ENCODE measurements around the gene ZSWIM8. TPM values are rescaled to one million over a fixed set of nuclear protein-coding genes. Genes with fewer than 3 reads are reported as not detected.

The ZSWIM8 gene
- polyA plus RNA-seq, 3 donors = 7.8 to 150 (median 19.2) TPM

DNA sequence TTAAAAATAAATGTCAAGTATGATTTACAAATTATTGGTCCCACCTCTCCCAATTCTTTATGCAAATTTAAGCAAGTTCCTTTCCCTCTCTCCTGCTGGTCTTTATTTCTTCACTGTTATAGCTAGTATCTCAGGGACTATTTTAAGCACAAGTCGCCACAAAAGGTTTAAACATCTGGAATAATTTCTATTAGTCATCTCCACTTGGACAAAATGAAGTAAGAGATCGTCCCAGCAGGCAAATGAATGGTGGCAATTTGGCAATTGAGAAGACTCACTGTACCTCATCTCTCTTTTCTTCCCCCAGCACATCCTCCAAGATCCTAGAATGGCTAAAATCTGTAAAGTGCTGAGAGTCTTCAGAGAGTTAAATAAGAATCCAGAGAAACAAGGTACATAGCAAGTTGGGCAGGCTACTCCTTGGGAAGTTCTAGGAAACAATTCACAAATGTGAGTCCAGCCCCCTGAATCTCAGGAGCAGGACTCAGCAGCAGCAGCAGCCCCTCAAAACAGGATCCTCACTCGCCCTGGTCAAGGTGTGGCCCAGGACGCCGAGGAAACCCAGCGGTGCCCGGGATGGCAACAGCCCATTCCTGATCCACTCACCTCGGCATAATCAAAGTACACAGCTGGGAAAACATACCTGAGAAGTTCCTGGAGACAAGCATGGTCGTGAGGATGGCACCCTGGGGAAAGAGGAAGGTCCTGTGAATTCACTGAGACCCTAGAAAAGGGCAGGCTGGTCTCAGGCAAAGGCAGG lies 56.3 kb downstream of the ZSWIM8 start:
- Histone ChIP-seq H3K4me2 (replicated peaks; ENCODE audit: extremely low read depth, low read length, poor library complexity, severe bottlenecking) (no peak overlapping the region), H3K27me3 (ENCODE audit: control insufficient read depth in 2 of 2, insufficient read depth in 2 of 2, low read length in 2 of 2) (no peaks in the 10 kb centered on the region), H4K20me1 (ENCODE audit: insufficient read depth, low read length) (peaks cover 6% of the 10 kb centered on the region), H3K27ac (ENCODE audit: low read depth in 1 of 2, low read length in 2 of 2) (peak overlapping the region in 1 of 2 donors; percentile 30), H3K79me2 (ENCODE audit: insufficient read depth, low read length) (no peaks in the 10 kb centered on the region), H2AFZ (ENCODE audit: insufficient read depth, low read depth, low read length, poor library complexity, severe bottlenecking) (no peak overlapping the region), H3K4me3 (replicated peaks in 1 of 3; ENCODE audit: low read depth in 2 of 3, low read length in 3 of 3) (no peak overlapping the region), H3K9me3 (replicated peaks in 1 of 2; ENCODE audit: control insufficient read depth in 1 of 2, insufficient read depth in 1 of 2, low read length in 2 of 2) (no peaks in the 10 kb centered on the region), H3K4me1 (ENCODE audit: control insufficient read depth in 1 of 2, insufficient read depth in 2 of 2, low read length in 2 of 2) (peaks cover 9 to 14% of the 10 kb centered on the region in 2 donors), H3K36me3 (replicated peaks in 1 of 2; ENCODE audit: control insufficient read depth in 1 of 2, insufficient read depth in 2 of 2, low read length in 2 of 2) (peaks cover 74 to 84% of the 10 kb centered on the region in 2 donors), H3K9ac (ENCODE audit: insufficient read depth, low read length, poor library complexity, severe bottlenecking) (peak overlapping the region; percentile 2)
- intact Hi-C loops (cut with micrococcal nuclease) = loop anchor here in 1 of 2 donors (10.0 kb wide), 1 partner anchor 243 kb away; no protein-coding TSS in a partner anchor
- Mint-ChIP-seq H3K27ac (peak overlapping the region in 3 of 7 donors; percentile 15 to 77 (median 46)), H3K4me3 (no peak overlapping the region), H3K4me1 (peaks cover 13% of the 10 kb centered on the region), H3K36me3 (peaks cover 73 to 87% of the 10 kb centered on the region in 2 donors), H3K9me3 (no peaks in the 10 kb centered on the region), H3K27me3 (ENCODE audit: low read depth in 3 of 3) (no peaks in the 10 kb centered on the region)
- WGBS (ENCODE audit: insufficient coverage) = 98% methylated on average over 7 of the region's 9 CpGs
- TF ChIP-seq, protein P1, sequence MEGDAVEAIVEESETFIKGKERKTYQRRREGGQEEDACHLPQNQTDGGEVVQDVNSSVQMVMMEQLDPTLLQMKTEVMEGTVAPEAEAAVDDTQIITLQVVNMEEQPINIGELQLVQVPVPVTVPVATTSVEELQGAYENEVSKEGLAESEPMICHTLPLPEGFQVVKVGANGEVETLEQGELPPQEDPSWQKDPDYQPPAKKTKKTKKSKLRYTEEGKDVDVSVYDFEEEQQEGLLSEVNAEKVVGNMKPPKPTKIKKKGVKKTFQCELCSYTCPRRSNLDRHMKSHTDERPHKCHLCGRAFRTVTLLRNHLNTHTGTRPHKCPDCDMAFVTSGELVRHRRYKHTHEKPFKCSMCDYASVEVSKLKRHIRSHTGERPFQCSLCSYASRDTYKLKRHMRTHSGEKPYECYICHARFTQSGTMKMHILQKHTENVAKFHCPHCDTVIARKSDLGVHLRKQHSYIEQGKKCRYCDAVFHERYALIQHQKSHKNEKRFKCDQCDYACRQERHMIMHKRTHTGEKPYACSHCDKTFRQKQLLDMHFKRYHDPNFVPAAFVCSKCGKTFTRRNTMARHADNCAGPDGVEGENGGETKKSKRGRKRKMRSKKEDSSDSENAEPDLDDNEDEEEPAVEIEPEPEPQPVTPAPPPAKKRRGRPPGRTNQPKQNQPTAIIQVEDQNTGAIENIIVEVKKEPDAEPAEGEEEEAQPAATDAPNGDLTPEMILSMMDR (IDR thresholded peaks at IDR 0.05) = no peak
- no peak for DNase-seq

DNA sequence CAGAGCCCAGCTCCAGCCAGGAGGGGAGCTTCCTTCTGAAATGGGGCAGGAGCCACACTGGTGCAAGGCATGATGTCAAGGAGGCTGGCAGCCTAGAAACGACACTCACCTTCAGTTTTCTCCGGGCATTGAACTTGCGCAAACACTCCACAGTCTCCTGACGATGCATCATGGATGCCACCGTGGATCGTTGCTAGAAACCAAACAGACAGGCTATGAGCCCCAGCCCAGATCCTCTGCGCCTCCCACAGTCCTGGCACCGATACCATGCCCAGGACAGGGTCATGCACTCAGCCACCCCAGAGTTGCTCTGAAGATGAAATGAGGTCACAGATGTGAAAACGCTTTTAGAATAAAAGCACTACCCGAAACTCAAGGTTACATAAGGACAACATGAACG lies 56.9 kb downstream of the ZSWIM8 start:
- Histone ChIP-seq H3K79me2 (ENCODE audit: insufficient read depth, low read length) (no peaks in the 10 kb centered on the region), H3K9me3 (replicated peaks in 1 of 2; ENCODE audit: control insufficient read depth in 1 of 2, insufficient read depth in 1 of 2, low read length in 2 of 2) (no peaks in the 10 kb centered on the region), H3K4me2 (replicated peaks; ENCODE audit: extremely low read depth, low read length, poor library complexity, severe bottlenecking) (no peak overlapping the region), H3K4me1 (ENCODE audit: control insufficient read depth in 1 of 2, insufficient read depth in 2 of 2, low read length in 2 of 2) (peaks cover 9 to 14% of the 10 kb centered on the region in 2 donors), H3K27ac (ENCODE audit: low read depth in 1 of 2, low read length in 2 of 2) (peak overlapping the region; percentile 8 to 66), H3K36me3 (replicated peaks in 1 of 2; ENCODE audit: control insufficient read depth in 1 of 2, insufficient read depth in 2 of 2, low read length in 2 of 2) (peaks cover 74 to 84% of the 10 kb centered on the region in 2 donors), H2AFZ (ENCODE audit: insufficient read depth, low read depth, low read length, poor library complexity, severe bottlenecking) (no peak overlapping the region), H3K27me3 (ENCODE audit: control insufficient read depth in 2 of 2, insufficient read depth in 2 of 2, low read length in 2 of 2) (no peaks in the 10 kb centered on the region), H3K9ac (ENCODE audit: insufficient read depth, low read length, poor library complexity, severe bottlenecking) (no peak overlapping the region), H3K4me3 (replicated peaks in 1 of 3; ENCODE audit: low read depth in 2 of 3, low read length in 3 of 3) (no peak overlapping the region), H4K20me1 (ENCODE audit: insufficient read depth, low read length) (peaks cover 6% of the 10 kb centered on the region)
- no peak overlapping the region for H3K4me3 Mint-ChIP-seq
- peaks cover 13% of the 10 kb centered on the region for H3K4me1 Mint-ChIP-seq
- no peaks in the 10 kb centered on the region for H3K27me3 Mint-ChIP-seq (ENCODE audit: low read depth in 3 of 3)
- H3K36me3 Mint-ChIP-seq = peaks cover 73 to 87% of the 10 kb centered on the region in 2 donors
- peak overlapping the region in 4 of 7 donors; percentile 28 to 77 (median 62) for H3K27ac Mint-ChIP-seq
- TF ChIP-seq, protein P1 (IDR thresholded peaks at IDR 0.05) = no peak
- 92% methylated on average over 11 of the region's 11 CpGs for WGBS (ENCODE audit: insufficient coverage)
- DNase-seq = no peak
- no peaks in the 10 kb centered on the region for H3K9me3 Mint-ChIP-seq
- intact Hi-C loops (cut with micrococcal nuclease) = loop anchor here in 1 of 2 donors (10.0 kb wide), 1 partner anchor 242 kb away; no protein-coding TSS in a partner anchor
